Keratinocyte (primary cell): Measurements from ENCODE around the gene ROR1. TPM values are rescaled to one million over a fixed set of nuclear protein-coding genes. Genes with fewer than 3 reads are reported as not detected.
A peak's percentile ranks its signal among the peaks of the same experiment; 100 is the strongest.

Experiments
- DNase-seq: peaks from one replicate; pipeline ENCODE4 v3.0.0-alpha.2; 2011; ENCODE audit warnings: low read depth, missing footprints, low spot score
- FAIRE-seq: peaks from 2 replicates; lab custom pipeline; 2011; peaks lifted over from hg19 to GRCh38; lab: Jason Lieb, UNC
- H2AFZ ChIP-seq: 2 replicates; pipeline ENCODE4 v1.6.0; 2012; ENCODE audit warnings: low read length, control low read depth, inconsistent platforms; ENCODE audit not compliant: control insufficient read depth
- H3K27ac ChIP-seq: 2 replicates; pipeline ENCODE4 v1.5.1; 2011; ENCODE audit warnings: low read length; ENCODE audit not compliant: control insufficient read depth, insufficient read depth
- H3K27me3 ChIP-seq: 3 replicates; pipeline ENCODE4 v1.6.0; 2011; ENCODE audit warnings: low read length; ENCODE audit not compliant: control insufficient read depth, insufficient read depth; ENCODE audit errors: extremely low read depth
- H3K36me3 ChIP-seq, 2 experiments: 2 replicates in 1 of 2; 3 replicates in 1 of 2; pipeline ENCODE4 v1.5.1; 2011; ENCODE audit warnings: low read length in 2 of 2, mild to moderate bottlenecking in 1 of 2; ENCODE audit not compliant: control insufficient read depth in 2 of 2, insufficient read depth in 2 of 2; ENCODE audit errors: extremely low read depth in 1 of 2
- H3K4me1 ChIP-seq: 3 replicates; pipeline ENCODE4 v1.5.1; 2011; ENCODE audit warnings: low read length; ENCODE audit not compliant: control insufficient read depth, insufficient read depth; ENCODE audit errors: extremely low read depth
- H3K4me2 ChIP-seq: 3 replicates; pipeline ENCODE4 v1.6.0; 2011; ENCODE audit warnings: low read depth, low read length; ENCODE audit not compliant: control insufficient read depth, insufficient read depth; ENCODE audit errors: extremely low read depth
- H3K4me3 ChIP-seq, 3 experiments: fragments of 200-600 bp in 1 of 3; sonication (generic) in 1 of 3; 2 replicates in 2 of 3; 3 replicates in 1 of 3; pipeline ENCODE4 v1.5.1; 2011 to 2016; ENCODE audit warnings: low read length in 3 of 3, mild to moderate bottlenecking in 3 of 3, control low read depth in 2 of 3, inconsistent platforms in 1 of 3, low read depth in 1 of 3, mixed read lengths in 1 of 3, mixed run types in 1 of 3, moderate library complexity in 1 of 3; ENCODE audit not compliant: control insufficient read depth in 2 of 3, insufficient read depth in 2 of 3; ENCODE audit errors: extremely low read depth in 1 of 3
- H3K79me2 ChIP-seq: 2 replicates; pipeline ENCODE4 v1.6.0; 2012; ENCODE audit warnings: low read length; ENCODE audit not compliant: control insufficient read depth, insufficient read depth
- H3K9ac ChIP-seq: 3 replicates; pipeline ENCODE4 v1.6.0; 2011; ENCODE audit warnings: low read length; ENCODE audit not compliant: control insufficient read depth, insufficient read depth; ENCODE audit errors: extremely low read depth
- H3K9me1 ChIP-seq: 3 replicates; pipeline ENCODE4 v1.6.0; 2011; ENCODE audit warnings: low read length; ENCODE audit not compliant: control insufficient read depth, insufficient read depth; ENCODE audit errors: extremely low read depth
- H3K9me3 ChIP-seq: 2 replicates; pipeline ENCODE4 v1.5.1; 2012; ENCODE audit warnings: low read depth, low read length; ENCODE audit not compliant: control insufficient read depth
- H4K20me1 ChIP-seq: 3 replicates; pipeline ENCODE4 v1.6.0; 2011; ENCODE audit warnings: low read length; ENCODE audit not compliant: control insufficient read depth, insufficient read depth; ENCODE audit errors: extremely low read depth
- EZH2 ChIP-seq: IDR thresholded peaks from one replicate; pipeline ENCODE4 v1.6.1; 2012; ENCODE audit warnings: inconsistent platforms, mild to moderate bottlenecking, low read length, moderate library complexity
- dilution Hi-C: fragments of 300-500 bp; cut with MboI; formaldehyde crosslinking; loops from one replicate; pipeline ENCODE4 v1.7.0; 2020; ENCODE audit warnings: low sequenced_read_pairs; ENCODE audit not compliant: extremely low pct_ligation_motif_present
- polyA plus RNA-seq, 5 experiments: library from polyadenylated mRNA; depleted of rRNA in 3 of 5; stranded (reverse) in 3 of 5; stranded (forward) in 1 of 5; unstranded in 1 of 5; fragments of >200 nt; gene quantifications; 1 replicate in 1 of 5; 2 replicates in 3 of 5; 3 replicates in 1 of 5; pipeline versions ENCODE4 v1.2.1 to v1.2.3, GENCODE V29; 2011 to 2012; ENCODE audit warnings: missing spikeins in 2 of 5, low read depth in 1 of 5, low replicate concordance in 1 of 5
- TF ChIP-seq, protein P1 (sequence below), 3 experiments: IDR thresholded peaks in 1 of 3; conservative IDR thresholded peaks in 1 of 3; optimal IDR thresholded peaks in 1 of 3; 2 replicates in 2 of 3; 3 replicates in 1 of 3; pipeline versions ENCODE3 to v1.5.1; 2011; ENCODE audit warnings: low read length in 3 of 3, mild to moderate bottlenecking in 3 of 3, moderate library complexity in 2 of 3, control low read depth in 1 of 3, inconsistent platforms in 1 of 3; ENCODE audit not compliant: insufficient read depth in 2 of 3; ENCODE audit errors: extremely low read depth in 1 of 3

The ROR1 gene
- polyA plus RNA-seq, 1 donor (not counting 4 experiments of a cell fraction or from before 2014, with no cell fraction given) = 9.2 TPM

DNA sequence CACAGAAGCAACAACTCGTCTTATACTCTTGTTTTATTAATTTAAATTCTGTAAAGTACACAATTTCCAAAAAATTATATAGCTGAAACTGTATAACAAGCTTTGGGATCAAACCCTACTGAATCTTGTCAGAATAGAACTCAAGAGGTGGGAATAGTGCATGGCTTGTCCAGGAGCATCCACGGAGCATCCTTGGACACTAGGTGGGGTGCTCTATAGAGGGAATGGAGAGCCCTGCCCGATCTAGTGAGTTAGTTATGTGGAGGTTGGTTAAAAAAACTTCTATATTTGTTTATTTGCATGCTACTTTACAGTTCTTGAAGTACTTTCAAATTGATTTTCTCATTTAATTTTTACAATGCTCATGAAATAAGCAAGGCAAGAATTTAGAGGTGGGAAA, 28.3 kb downstream of the ROR1 start:
- Histone ChIP-seq H3K79me2 (peaks cover 2% of the 10 kb centered on the region), H3K27ac (no peak overlapping the region), H3K4me1 (no peaks in the 10 kb centered on the region), H3K9me1 (no peaks in the 10 kb centered on the region), H3K9me3 (no peaks in the 10 kb centered on the region), H3K27me3 (no peaks in the 10 kb centered on the region), H3K4me3 (no peak overlapping the region), H3K36me3 (no peaks in the 10 kb centered on the region), H2AFZ (no peak overlapping the region), H3K4me2 (no peak overlapping the region), H3K9ac (no peak overlapping the region), H4K20me1 (no peaks in the 10 kb centered on the region)
- dilution Hi-C loops = no loop called here
- TF ChIP-seq, protein P1, sequence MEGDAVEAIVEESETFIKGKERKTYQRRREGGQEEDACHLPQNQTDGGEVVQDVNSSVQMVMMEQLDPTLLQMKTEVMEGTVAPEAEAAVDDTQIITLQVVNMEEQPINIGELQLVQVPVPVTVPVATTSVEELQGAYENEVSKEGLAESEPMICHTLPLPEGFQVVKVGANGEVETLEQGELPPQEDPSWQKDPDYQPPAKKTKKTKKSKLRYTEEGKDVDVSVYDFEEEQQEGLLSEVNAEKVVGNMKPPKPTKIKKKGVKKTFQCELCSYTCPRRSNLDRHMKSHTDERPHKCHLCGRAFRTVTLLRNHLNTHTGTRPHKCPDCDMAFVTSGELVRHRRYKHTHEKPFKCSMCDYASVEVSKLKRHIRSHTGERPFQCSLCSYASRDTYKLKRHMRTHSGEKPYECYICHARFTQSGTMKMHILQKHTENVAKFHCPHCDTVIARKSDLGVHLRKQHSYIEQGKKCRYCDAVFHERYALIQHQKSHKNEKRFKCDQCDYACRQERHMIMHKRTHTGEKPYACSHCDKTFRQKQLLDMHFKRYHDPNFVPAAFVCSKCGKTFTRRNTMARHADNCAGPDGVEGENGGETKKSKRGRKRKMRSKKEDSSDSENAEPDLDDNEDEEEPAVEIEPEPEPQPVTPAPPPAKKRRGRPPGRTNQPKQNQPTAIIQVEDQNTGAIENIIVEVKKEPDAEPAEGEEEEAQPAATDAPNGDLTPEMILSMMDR (optimal IDR thresholded peaks at IDR 0.05 in 1 of 3, IDR thresholded peaks at IDR 0.05 in 1 of 3, conservative IDR thresholded peaks at IDR 0.05 in 1 of 3; ENCODE audit: extremely low read depth in 1 of 3, insufficient read depth in 2 of 3, low read length in 3 of 3) = peak in 1 of 3 experiments; percentile 13
- TF ChIP-seq EZH2 = no peak
- no peak for FAIRE-seq
- no peak for DNase-seq

DNA sequence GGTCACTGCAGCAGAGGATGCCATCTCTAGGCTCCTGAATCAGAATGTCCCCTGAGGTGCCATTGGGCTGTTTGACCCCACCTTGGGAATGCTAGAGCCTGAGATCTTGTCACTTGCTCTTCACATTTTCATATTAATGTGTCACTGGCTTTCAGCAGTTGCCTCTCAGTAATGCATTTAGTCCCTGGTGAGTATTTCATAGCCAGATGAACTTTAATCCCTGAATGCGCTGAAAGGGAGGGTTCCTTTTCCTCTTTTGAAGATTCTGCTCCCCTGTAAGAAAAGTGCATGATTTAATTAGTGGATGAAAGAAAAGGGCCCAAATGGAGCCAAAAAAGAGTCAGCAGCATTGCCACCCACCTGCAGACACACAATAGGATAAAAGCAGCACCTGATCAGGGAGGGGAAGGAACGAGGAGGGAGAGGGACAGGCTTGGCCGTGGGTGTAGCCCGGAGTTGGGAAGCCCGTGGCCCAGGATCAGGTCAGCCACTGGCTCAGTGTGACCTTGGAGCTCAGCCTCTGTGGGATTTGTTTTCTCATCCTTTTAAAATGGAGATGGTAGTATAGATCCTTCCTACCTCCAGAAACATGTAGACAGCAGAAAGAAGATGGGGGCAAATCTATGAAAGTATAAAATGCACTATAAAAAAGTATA, 31.1 kb downstream of the ROR1 start:
- Histone ChIP-seq H3K27me3 (no peaks in the 10 kb centered on the region), H3K4me1 (no peaks in the 10 kb centered on the region), H3K9me1 (no peaks in the 10 kb centered on the region), H3K36me3 (no peaks in the 10 kb centered on the region), H3K4me2 (no peak overlapping the region), H3K27ac (no peak overlapping the region), H3K4me3 (no peak overlapping the region), H3K9ac (no peak overlapping the region), H3K9me3 (no peaks in the 10 kb centered on the region), H3K79me2 (peaks cover 2% of the 10 kb centered on the region), H4K20me1 (no peaks in the 10 kb centered on the region), H2AFZ (no peak overlapping the region)
- TF ChIP-seq, protein P1 (optimal IDR thresholded peaks at IDR 0.05 in 1 of 3, IDR thresholded peaks at IDR 0.05 in 1 of 3, conservative IDR thresholded peaks at IDR 0.05 in 1 of 3; ENCODE audit: extremely low read depth in 1 of 3, insufficient read depth in 2 of 3, low read length in 3 of 3) = no peak
- TF ChIP-seq EZH2 = no peak
- dilution Hi-C loops = no loop called here
- DNase-seq = no peak
- no peak for FAIRE-seq
